ENCODE data around the gene CASP1. TPM values are rescaled to one million over a fixed set of nuclear protein-coding genes. Genes with fewer than 3 reads are reported as not detected.
"Not testable (repeated sequence)": the region's sequence is repeated elsewhere in the genome, so short reads cannot be mapped to it uniquely, and the experiment has no call there.

Gene CASP1
- total RNA-seq, 1 experiment from 2014 or later: 2.1 TPM

DNA sequence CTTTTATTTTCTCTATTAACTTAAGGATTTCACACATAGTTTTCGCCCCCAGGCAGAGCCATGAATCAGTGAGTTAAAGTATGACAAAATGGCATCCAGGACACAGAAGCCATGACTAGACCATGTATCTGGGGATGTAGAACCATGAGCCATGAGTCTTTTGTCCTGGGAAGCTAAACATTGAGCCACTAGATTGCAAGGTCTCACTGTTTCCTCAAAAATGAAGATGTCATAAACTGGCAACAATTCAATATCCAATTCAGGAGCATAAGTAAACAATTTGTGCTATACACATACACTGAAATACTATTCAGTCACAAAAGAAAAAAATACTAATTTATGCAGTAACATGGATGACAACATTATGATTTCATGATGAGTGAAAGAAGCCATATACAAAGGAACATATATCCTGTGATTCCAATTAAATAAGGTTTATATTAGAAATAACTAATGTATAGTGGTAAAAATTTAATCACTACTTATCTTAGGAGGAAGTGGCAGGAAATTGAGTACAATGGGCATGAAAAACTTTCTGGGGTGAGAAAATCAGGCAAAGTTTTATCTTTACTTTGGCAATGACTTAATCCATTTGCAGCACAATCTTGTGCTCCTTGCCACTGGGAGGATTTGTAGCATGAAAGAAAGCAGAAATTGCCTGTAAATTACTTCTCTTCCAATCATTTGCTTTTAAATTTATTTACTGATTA is 38.7 kb upstream of the CASP1 start:
- H3K4me1 ChIP-seq (ENCODE audit: control insufficient read depth, insufficient read depth, low read length): no peaks in the 10 kb centered on the region
- no peaks in the 10 kb centered on the region for H3K27me3 ChIP-seq (ENCODE audit: control insufficient read depth, insufficient read depth, low read length)
- ATAC-seq (no peak), DNase-seq (ENCODE audit: low read depth, low spot score) (no peak)
- H3K27ac ChIP-seq (ENCODE audit: low read length): no peak overlapping the region
- no peaks in the 10 kb centered on the region for H3K9me3 ChIP-seq (ENCODE audit: control insufficient read depth, insufficient read depth, low read depth, low read length)
- TF ChIP-seq, protein P1, sequence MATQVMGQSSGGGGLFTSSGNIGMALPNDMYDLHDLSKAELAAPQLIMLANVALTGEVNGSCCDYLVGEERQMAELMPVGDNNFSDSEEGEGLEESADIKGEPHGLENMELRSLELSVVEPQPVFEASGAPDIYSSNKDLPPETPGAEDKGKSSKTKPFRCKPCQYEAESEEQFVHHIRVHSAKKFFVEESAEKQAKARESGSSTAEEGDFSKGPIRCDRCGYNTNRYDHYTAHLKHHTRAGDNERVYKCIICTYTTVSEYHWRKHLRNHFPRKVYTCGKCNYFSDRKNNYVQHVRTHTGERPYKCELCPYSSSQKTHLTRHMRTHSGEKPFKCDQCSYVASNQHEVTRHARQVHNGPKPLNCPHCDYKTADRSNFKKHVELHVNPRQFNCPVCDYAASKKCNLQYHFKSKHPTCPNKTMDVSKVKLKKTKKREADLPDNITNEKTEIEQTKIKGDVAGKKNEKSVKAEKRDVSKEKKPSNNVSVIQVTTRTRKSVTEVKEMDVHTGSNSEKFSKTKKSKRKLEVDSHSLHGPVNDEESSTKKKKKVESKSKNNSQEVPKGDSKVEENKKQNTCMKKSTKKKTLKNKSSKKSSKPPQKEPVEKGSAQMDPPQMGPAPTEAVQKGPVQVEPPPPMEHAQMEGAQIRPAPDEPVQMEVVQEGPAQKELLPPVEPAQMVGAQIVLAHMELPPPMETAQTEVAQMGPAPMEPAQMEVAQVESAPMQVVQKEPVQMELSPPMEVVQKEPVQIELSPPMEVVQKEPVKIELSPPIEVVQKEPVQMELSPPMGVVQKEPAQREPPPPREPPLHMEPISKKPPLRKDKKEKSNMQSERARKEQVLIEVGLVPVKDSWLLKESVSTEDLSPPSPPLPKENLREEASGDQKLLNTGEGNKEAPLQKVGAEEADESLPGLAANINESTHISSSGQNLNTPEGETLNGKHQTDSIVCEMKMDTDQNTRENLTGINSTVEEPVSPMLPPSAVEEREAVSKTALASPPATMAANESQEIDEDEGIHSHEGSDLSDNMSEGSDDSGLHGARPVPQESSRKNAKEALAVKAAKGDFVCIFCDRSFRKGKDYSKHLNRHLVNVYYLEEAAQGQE (IDR thresholded peaks at IDR 0.05; ENCODE audit: insufficient read depth in 1 of 2, low read depth in 2 of 2, low read length in 1 of 2): no peak
- TF ChIP-seq, protein P2, sequence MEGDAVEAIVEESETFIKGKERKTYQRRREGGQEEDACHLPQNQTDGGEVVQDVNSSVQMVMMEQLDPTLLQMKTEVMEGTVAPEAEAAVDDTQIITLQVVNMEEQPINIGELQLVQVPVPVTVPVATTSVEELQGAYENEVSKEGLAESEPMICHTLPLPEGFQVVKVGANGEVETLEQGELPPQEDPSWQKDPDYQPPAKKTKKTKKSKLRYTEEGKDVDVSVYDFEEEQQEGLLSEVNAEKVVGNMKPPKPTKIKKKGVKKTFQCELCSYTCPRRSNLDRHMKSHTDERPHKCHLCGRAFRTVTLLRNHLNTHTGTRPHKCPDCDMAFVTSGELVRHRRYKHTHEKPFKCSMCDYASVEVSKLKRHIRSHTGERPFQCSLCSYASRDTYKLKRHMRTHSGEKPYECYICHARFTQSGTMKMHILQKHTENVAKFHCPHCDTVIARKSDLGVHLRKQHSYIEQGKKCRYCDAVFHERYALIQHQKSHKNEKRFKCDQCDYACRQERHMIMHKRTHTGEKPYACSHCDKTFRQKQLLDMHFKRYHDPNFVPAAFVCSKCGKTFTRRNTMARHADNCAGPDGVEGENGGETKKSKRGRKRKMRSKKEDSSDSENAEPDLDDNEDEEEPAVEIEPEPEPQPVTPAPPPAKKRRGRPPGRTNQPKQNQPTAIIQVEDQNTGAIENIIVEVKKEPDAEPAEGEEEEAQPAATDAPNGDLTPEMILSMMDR (IDR thresholded peaks at IDR 0.05): no peak
- TF ChIP-seq SIN3A (IDR thresholded peaks at IDR 0.05; ENCODE audit: borderline replicate concordance, insufficient read depth, low read depth, low read length) (no peak), POLR2AphosphoS5 (IDR thresholded peaks at IDR 0.05; ENCODE audit: low read depth, low read length) (no peak), TCF7L2 (IDR thresholded peaks at IDR 0.05; ENCODE audit: low read depth, low read length) (no peak)
- CTCF ChIA-PET: no interaction called here
- H3K4me3 ChIP-seq (ENCODE audit: low read depth in 2 of 2, low read length in 2 of 2): no peak overlapping the region
- intact Hi-C loops (cut with micrococcal nuclease; ENCODE audit: unreplicated experiment): no loop called here
- in situ Hi-C loops (cut with HindIII; ENCODE audit: low pct_unique_long_range_greater_than_20kb, low sequenced_read_pairs): no loop called here
- POLR2A ChIA-PET: no interaction called here
- BruUV-seq (replicated peaks): no TSS peak
- H3K36me3 ChIP-seq (ENCODE audit: control insufficient read depth, insufficient read depth, low read length): no peaks in the 10 kb centered on the region; the same call in 1 of the 2 replicates

DNA sequence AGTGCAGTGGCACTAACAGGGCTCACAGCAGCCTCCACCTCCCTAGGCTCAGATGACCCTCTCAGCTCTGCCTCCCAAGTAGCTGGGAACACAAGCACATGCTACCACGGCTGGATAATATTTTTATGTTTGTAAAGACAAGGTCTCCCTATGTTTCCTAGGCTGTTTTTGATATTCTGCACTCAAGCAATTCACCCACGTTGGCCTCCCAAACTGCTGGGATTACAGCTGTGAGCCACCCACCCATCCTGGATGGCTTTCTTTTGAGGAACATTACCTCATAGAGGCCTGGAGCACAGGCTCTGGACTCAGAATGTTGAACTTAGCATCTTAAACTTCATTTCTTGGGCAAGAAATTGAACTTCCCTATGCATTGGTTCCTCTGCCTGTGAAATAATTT is 37.1 kb upstream of the CASP1 start:
- DNase-seq (ENCODE audit: low read depth, low spot score); intact Hi-C loops (cut with micrococcal nuclease; ENCODE audit: unreplicated experiment); BruUV-seq (replicated peaks); H3K9me3 ChIP-seq (ENCODE audit: control insufficient read depth, insufficient read depth, low read depth, low read length); POLR2A ChIA-PET; H3K4me1 ChIP-seq (ENCODE audit: control insufficient read depth, insufficient read depth, low read length); in situ Hi-C loops (cut with HindIII; ENCODE audit: low pct_unique_long_range_greater_than_20kb, low sequenced_read_pairs); ATAC-seq; H3K27ac ChIP-seq (ENCODE audit: low read length); CTCF ChIA-PET; H3K27me3 ChIP-seq (ENCODE audit: control insufficient read depth, insufficient read depth, low read length); H3K4me3 ChIP-seq (ENCODE audit: low read depth in 2 of 2, low read length in 2 of 2); H3K36me3 ChIP-seq (ENCODE audit: control insufficient read depth, insufficient read depth, low read length): not testable (repeated sequence)

DNA sequence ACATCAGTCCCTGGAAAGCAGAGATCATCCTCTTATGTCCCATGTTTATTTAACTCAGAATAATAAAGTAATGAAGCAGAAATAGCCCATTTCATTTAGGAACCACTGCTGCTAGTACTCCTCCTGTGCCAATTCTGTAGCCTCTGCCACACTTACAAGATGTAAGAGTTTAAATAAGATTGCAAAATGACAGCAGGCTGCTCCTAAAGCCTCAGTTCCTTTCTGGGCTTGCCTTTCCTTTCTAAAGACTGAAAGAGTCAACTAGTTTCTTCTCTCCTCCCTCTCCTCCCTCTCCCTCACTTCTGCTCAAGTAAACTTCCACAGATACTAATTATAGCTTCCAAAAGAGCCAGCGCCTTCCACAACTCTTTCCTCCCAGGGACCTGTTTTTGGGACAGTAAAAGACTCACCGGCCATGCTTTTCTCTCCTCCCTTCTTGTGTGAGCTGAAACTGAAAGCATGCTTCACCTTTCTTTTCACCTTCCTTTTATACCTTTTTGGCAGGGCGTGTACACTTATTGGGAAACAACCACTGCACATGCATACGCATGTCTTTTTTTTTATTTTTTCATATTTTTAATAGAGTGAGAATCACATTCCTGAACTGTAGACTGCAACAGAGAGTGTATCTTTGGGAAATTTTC is 36.3 kb upstream of the CASP1 start:
- BruUV-seq (replicated peaks): no TSS peak
- in situ Hi-C loops (cut with HindIII; ENCODE audit: low pct_unique_long_range_greater_than_20kb, low sequenced_read_pairs) (no loop called here), intact Hi-C loops (cut with micrococcal nuclease; ENCODE audit: unreplicated experiment) (no loop called here)
- H3K36me3 ChIP-seq (ENCODE audit: control insufficient read depth, insufficient read depth, low read length): no peaks in the 10 kb centered on the region; the same call in 1 of the 2 replicates
- no peak overlapping the region for H3K4me3 ChIP-seq (ENCODE audit: low read depth in 2 of 2, low read length in 2 of 2)
- ChIA-PET POLR2A (no interaction called here), CTCF (no interaction called here)
- no peaks in the 10 kb centered on the region for H3K4me1 ChIP-seq (ENCODE audit: control insufficient read depth, insufficient read depth, low read length)
- H3K27ac ChIP-seq (ENCODE audit: low read length): no peak overlapping the region
- H3K9me3 ChIP-seq (ENCODE audit: control insufficient read depth, insufficient read depth, low read depth, low read length): no peaks in the 10 kb centered on the region
- DNase-seq (ENCODE audit: low read depth, low spot score) (no peak), ATAC-seq (no peak)
- no peak for TF ChIP-seq TCF7L2 (IDR thresholded peaks at IDR 0.05; ENCODE audit: low read depth, low read length)
- no peak for TF ChIP-seq POLR2AphosphoS5 (IDR thresholded peaks at IDR 0.05; ENCODE audit: low read depth, low read length)
- TF ChIP-seq, protein P2 (IDR thresholded peaks at IDR 0.05): no peak
- TF ChIP-seq, protein P1 (IDR thresholded peaks at IDR 0.05; ENCODE audit: insufficient read depth in 1 of 2, low read depth in 2 of 2, low read length in 1 of 2): no peak
- no peak for TF ChIP-seq SIN3A (IDR thresholded peaks at IDR 0.05; ENCODE audit: borderline replicate concordance, insufficient read depth, low read depth, low read length)
- H3K27me3 ChIP-seq (ENCODE audit: control insufficient read depth, insufficient read depth, low read length): no peaks in the 10 kb centered on the region
